ENCODE data around the gene CSF3.

Gene CSF3

GRCh38 chr17:40024901-40025300, 9.7 kb downstream of the CSF3 start:
- DNase-seq (ENCODE audit: low read depth in 2 of 2) = no peak

GRCh38 chr17:40025559-40025958, 10.3 kb downstream of the CSF3 start:
- no peak for DNase-seq (ENCODE audit: low read depth in 2 of 2)

DNA sequence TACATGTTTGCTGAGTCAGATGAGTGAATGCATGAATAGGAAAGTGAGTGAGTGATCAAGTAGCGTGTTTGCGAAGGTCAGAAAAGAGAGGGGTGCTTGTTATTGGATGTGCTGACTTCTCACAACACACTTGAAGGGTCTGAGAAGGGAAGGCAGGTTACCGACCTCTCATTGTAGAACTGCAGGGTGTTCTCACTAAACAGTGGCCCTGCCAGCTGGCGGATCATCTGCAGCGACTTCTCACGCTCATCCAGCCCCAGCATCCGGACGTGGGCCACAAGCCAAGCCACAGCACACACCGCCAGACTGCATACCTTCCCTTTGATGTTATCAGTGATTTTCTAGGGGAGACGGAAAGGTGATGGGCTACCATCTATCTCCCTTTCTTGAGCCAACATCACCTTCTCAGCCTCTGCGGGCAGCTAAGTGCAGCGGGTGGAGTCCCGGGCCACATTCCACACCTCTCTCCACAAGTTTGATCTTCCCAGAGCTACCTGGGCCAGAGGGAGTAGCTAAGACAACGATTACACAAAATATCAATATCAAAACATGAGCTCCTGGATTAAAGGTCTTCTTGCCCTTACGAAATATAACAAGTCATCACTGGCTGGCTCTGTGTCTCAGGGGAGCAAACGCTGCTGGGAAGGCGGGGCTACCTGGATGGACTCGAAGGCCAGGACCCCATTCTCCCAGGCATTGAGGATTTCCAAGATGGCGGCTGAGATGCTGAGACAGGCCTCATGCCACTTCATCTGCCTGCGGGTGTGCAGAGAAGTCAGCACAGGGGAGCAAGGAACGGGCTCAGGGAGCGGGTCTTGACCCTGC, 11.0 kb downstream of the CSF3 start:
- peak in 1 of 2 donors; percentile 22 for DNase-seq (ENCODE audit: low read depth in 2 of 2)

GRCh38 chr17:40026816-40027613, 11.8 kb downstream of the CSF3 start:
- peak; percentile 66 to 68 for DNase-seq (ENCODE audit: low read depth in 2 of 2)

GRCh38 chr17:40027614-40028012, 12.4 kb downstream of the CSF3 start:
- DNase-seq (ENCODE audit: low read depth in 2 of 2) = no peak

DNA sequence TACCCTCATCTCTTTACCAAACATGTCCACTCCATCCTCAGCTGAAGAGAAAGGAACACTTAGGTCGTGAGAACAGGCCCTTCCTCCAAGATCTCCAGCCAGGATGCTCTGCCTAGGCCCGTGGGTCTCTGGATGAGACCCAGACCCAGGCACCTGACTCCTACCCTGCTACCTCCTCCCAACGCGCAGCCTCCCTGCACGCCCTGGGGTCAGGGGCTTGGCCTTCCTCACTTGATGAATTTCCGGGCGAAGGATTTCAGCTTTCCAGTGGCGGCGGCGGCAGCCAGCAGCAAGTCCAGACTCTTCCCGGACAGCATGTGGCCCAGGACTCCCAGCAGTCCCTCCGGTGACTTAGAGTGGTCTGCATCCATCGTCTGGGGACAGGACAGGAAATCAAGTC, 13.4 kb downstream of the CSF3 start:
- no peak for DNase-seq (ENCODE audit: low read depth in 2 of 2)

- DNase-seq (ENCODE audit: low read depth in 2 of 2) = no peak
Observed at GRCh38 chr17:40031706-40032105, 16.5 kb downstream of the CSF3 start.

GRCh38 chr17:40032322-40033320, 17.4 kb downstream of the CSF3 start:
- DNase-seq (ENCODE audit: low read depth in 2 of 2) = no peak

DNA sequence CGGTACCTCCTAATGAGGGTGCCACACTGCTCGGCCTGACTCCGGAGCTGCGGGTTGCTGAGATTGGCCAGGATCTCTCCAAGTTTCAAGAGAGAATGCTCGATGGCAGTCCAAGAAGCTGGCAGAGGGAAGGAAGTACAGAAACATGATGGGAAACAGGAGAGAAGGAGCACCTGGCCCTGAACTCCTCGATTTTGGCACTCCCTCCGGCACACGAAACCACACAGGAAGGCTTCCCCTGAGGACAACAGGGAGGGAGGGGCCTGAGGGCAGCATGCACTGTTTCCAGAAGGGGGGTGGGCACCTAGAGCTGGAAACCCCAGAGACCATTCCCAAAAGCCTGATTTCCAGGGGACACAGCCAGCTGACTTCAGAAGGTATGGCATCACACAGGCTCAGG, 18.1 kb downstream of the CSF3 start:
- no peak for DNase-seq (ENCODE audit: low read depth in 2 of 2)

DNA sequence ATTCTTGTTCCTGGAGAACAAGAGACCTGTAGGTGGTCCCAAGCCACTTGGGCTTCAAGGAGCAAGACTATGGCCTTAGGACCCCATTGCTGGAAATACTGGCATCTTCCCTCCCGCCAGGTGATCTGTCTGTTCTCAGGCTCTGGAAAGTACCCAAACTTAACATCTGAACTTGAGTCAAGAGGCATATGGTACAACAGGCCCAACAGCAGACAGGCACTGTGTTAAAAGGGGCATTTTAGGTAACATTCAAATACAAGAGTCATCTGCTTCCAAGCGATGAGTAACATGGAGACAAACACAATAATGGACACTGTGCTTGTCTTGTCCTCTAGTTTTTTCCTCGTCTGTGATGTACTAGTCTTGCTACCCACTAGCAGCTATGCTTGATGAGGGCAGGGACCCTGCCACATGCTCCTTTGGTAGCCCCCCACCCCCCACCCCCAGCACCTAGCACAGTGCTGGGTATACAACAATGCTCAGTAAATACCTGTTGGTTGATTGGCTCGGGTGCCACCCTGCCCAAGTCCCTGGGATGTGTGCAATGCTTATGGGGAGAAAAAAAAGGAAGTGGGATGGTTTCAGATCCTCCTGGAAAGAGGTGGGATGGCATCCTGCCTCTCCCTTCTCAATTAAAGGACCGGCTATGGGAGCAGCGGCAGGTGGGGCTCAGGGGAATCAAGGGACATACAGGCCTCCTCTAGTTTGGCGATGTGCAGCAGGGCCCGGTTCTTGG, 19.4 kb downstream of the CSF3 start:
- DNase-seq (ENCODE audit: low read depth in 2 of 2) = no peak

GRCh38 chr17:40035162-40035559, 19.9 kb downstream of the CSF3 start:
- no peak for DNase-seq (ENCODE audit: low read depth in 2 of 2)

- DNase-seq (ENCODE audit: low read depth in 2 of 2) = no peak
Observed at GRCh38 chr17:40038882-40039513, 23.8 kb downstream of the CSF3 start.

- no peak for DNase-seq (ENCODE audit: low read depth in 2 of 2)
Observed at GRCh38 chr17:40041196-40041595, 26.0 kb downstream of the CSF3 start.

- no peak for DNase-seq (ENCODE audit: low read depth in 2 of 2)
Observed at GRCh38 chr17:40056379-40057015, 41.3 kb downstream of the CSF3 start.

- DNase-seq (ENCODE audit: low read depth in 2 of 2) = no peak
Observed at GRCh38 chr17:40058186-40058784, 43.0 kb downstream of the CSF3 start.

DNA sequence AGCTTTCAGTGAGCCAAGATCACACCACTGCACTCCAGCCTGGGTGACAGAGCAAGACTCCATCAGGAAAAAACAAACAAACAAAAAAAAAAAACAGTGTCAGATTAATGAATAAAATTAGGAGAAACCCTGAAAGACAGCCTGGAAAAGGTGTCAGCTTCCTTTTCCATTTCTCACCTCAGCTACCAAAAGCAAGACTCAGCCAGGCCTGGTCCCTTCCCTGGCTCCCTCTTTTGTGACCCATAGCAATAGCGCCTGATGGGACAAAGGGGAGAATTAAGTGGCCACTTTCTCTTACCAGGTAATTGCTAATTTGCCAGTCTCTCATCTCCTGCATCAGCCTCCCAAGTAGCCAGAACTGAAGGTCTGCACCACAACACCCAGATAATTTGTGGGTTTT, 43.6 kb downstream of the CSF3 start:
- DNase-seq (ENCODE audit: low read depth in 2 of 2) = no peak

GRCh38 chr17:40059729-40060475, 44.7 kb downstream of the CSF3 start:
- no peak for DNase-seq (ENCODE audit: low read depth in 2 of 2)

- DNase-seq (ENCODE audit: low read depth in 2 of 2) = no peak
Observed at GRCh38 chr17:40060887-40061608, 45.8 kb downstream of the CSF3 start.

Data from activated CD4-positive, alpha-beta T cell treated with anti-CD3 and anti-CD28 coated beads for 24 hours (primary cell).